Tibial artery (tissue), 4 donors: ENCODE results near the gene MED12L.

Source experiments
- DNase-seq, 2 donors: peaks; one replicate each; pipeline ENCODE4 v3.0.0-alpha.2; 2019
- H3K27ac ChIP-seq, 2 donors: fragments of 200-600 bp; sonication (generic) in 1 of 2; 1 replicate in 1 of 2; 2 replicates in 1 of 2; pipeline ENCODE4 v1.5.1; 2018 to 2019; ENCODE audit warnings: mild to moderate bottlenecking in 1 of 2
- H3K27me3 ChIP-seq, 2 donors: fragments of 200-600 bp; sonication (generic) in 1 of 2; one replicate each; pipeline versions ENCODE4 v1.5.1 to v1.6.0; 2016 to 2019
- H3K36me3 ChIP-seq, 3 donors: fragments of 200-600 bp; sonication (generic) in 2 of 3; one replicate each; pipeline ENCODE4 v1.5.1; 2016 to 2019; ENCODE audit warnings: mild to moderate bottlenecking in 2 of 3
- H3K4me1 ChIP-seq, 4 donors: fragments of 200-600 bp; sonication (generic) in 2 of 4; 1 replicate in 3 of 4; 2 replicates in 1 of 4; pipeline ENCODE4 v1.5.1; 2016 to 2019
- H3K4me3 ChIP-seq, 2 donors: fragments of 200-600 bp; sonication (generic) in 1 of 2; 1 replicate in 1 of 2; 2 replicates in 1 of 2; pipeline ENCODE4 v1.5.1; 2018 to 2019; ENCODE audit warnings: mild to moderate bottlenecking in 2 of 2
- H3K9me3 ChIP-seq, 3 donors: fragments of 200-600 bp; sonication (generic) in 1 of 3; one replicate each; pipeline ENCODE4 v1.5.1; 2016 to 2019
- CTCF ChIP-seq, 2 experiments: fragments of 200-600 bp in 1 of 2; fragments of 450-650 bp in 1 of 2; IDR thresholded peaks; one replicate each; pipeline ENCODE4 v1.5.1; 2017 to 2019; ENCODE audit warnings: antibody characterized with exemption in 2 of 2, mild to moderate bottlenecking in 1 of 2, moderate library complexity in 1 of 2
- intact Hi-C: fragments of 100-400 bp; cut with DNase I; formaldehyde crosslinking; loops from one replicate; pipeline ENCODE4 v1.15.0; 2023; ENCODE audit warnings: low total_unique reads

MED12L gene

GRCh38 chr3:151321526-151321925 is 236.1 kb downstream of the MED12L start:
- Histone ChIP-seq H3K4me3 (no peak overlapping the region), H3K27ac (no peak overlapping the region), H3K4me1 (no peaks in the 10 kb centered on the region), H3K27me3 (no peaks in the 10 kb centered on the region), H3K9me3 (no peaks in the 10 kb centered on the region), H3K36me3 (no peaks in the 10 kb centered on the region)
- intact Hi-C loops, result no loop called here
- no peak for TF ChIP-seq CTCF (IDR thresholded peaks at IDR 0.05)
- no peak for DNase-seq

GRCh38 chr3:151322511-151322910 is 237.0 kb downstream of the MED12L start:
- Histone ChIP-seq H3K4me3 (no peak overlapping the region), H3K4me1 (peaks cover 0 to 4% (median 0%) of the 10 kb centered on the region in 4 donors), H3K27ac (no peak overlapping the region), H3K27me3 (no peaks in the 10 kb centered on the region), H3K9me3 (no peaks in the 10 kb centered on the region), H3K36me3 (no peaks in the 10 kb centered on the region)
- no peak for TF ChIP-seq CTCF (IDR thresholded peaks at IDR 0.05)
- intact Hi-C loops, result no loop called here
- DNase-seq, result no peak

GRCh38 chr3:151327571-151328198 is 242.2 kb downstream of the MED12L start:
- H3K27me3 ChIP-seq, result no peaks in the 10 kb centered on the region
- peak overlapping the region in 1 of 2 donors; percentile 0 for H3K4me3 ChIP-seq
- H3K36me3 ChIP-seq, result no peaks in the 10 kb centered on the region
- no peak for DNase-seq
- H3K27ac ChIP-seq, result no peak overlapping the region
- TF ChIP-seq CTCF (IDR thresholded peaks at IDR 0.05), result peak; percentile 12 to 34
- intact Hi-C loops, result no loop called here
- peaks cover 0 to 7% (median 0%) of the 10 kb centered on the region in 4 donors for H3K4me1 ChIP-seq
- no peaks in the 10 kb centered on the region for H3K9me3 ChIP-seq

- no peak for TF ChIP-seq CTCF (IDR thresholded peaks at IDR 0.05)
- H3K9me3 ChIP-seq, result no peaks in the 10 kb centered on the region
- no peaks in the 10 kb centered on the region for H3K36me3 ChIP-seq
- no peak for DNase-seq
- H3K27me3 ChIP-seq, result no peaks in the 10 kb centered on the region
- H3K4me3 ChIP-seq, result peak overlapping the region in 1 of 2 donors; percentile 0
- peaks cover 0 to 7% (median 0%) of the 10 kb centered on the region in 4 donors for H3K4me1 ChIP-seq
- intact Hi-C loops, result no loop called here
- H3K27ac ChIP-seq, result no peak overlapping the region
Observed at GRCh38 chr3:151328298-151328995, 243.0 kb downstream of the MED12L start.

GRCh38 chr3:151329363-151329762 is 243.9 kb downstream of the MED12L start, which contains the start of gene P2RY13:
TSS of gene P2RY13 (minus strand) at chr3:151329549. CDS start at chr3:151329528, 21 bp downstream.
- Histone ChIP-seq H3K4me1 (peaks cover 0 to 7% (median 0%) of the 10 kb centered on the region in 4 donors), H3K9me3 (no peaks in the 10 kb centered on the region), H3K4me3 (peak within 1 kb of the TSS in 1 of 2 donors; percentile 0), H3K27me3 (no peaks in the 10 kb centered on the region), H3K27ac (no peak within 1 kb of the TSS), H3K36me3 (no peaks in the 10 kb centered on the region)
- no peak for TF ChIP-seq CTCF (IDR thresholded peaks at IDR 0.05)
- no peak for DNase-seq
- intact Hi-C loops, result no loop called here
